B cell (primary cell): ENCODE results near the gene MAN2A2.

Source experiments
- EZH2 ChIP-seq: IDR thresholded peaks from 2 replicates; pipeline ENCODE4 v1.6.1; 2012; ENCODE audit warnings: borderline replicate concordance, low read depth, mild to moderate bottlenecking, moderate library complexity, low read length; ENCODE audit not compliant: insufficient read depth, poor library complexity, severe bottlenecking
- TF ChIP-seq, protein P1 (sequence below): fragments of 200-600 bp; IDR thresholded peaks from one replicate; pipeline ENCODE4 v1.8.0; 2022; ENCODE audit warnings: antibody characterized with exemption, mild to moderate bottlenecking

DNA sequence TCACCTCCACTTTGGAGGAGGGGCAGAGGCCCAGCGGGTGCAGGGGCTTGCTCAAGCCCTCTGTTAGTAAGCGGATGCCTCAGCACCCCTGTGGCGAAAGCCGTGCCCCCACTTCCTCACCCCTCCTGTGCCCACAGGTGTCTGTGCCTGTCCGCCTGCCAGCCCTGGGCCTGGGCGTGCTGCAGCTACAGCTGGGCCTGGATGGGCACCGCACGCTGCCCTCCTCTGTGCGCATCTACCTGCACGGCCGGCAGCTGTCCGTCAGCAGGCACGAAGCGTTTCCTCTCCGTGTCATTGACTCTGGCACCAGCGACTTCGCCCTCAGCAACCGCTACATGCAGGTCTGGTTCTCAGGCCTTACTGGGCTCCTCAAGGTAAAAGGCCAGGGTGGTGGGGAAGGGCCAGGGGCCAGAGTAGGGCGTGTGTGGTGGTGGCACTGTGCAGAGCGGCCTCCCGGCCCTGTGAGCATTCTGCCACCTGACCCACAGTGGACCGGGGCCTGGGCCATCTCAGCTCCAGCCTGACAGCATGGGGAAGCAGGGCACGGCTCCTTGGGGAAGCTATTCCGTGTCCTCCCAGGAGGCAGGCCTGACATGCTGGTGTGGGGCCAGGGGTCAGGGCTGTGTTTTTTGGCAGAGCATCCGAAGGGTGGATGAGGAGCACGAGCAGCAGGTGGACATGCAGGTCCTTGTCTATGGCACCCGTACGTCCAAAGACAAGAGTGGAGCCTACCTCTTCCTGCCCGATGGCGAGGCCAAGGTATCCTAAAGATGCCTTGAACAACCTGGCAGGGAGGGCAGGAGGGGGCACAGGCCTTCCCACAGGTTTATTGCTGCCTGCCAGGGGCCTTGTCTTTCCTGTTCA lies 9.0 kb downstream of the MAN2A2 start:
- TF ChIP-seq EZH2: no peak
- TF ChIP-seq, protein P1, sequence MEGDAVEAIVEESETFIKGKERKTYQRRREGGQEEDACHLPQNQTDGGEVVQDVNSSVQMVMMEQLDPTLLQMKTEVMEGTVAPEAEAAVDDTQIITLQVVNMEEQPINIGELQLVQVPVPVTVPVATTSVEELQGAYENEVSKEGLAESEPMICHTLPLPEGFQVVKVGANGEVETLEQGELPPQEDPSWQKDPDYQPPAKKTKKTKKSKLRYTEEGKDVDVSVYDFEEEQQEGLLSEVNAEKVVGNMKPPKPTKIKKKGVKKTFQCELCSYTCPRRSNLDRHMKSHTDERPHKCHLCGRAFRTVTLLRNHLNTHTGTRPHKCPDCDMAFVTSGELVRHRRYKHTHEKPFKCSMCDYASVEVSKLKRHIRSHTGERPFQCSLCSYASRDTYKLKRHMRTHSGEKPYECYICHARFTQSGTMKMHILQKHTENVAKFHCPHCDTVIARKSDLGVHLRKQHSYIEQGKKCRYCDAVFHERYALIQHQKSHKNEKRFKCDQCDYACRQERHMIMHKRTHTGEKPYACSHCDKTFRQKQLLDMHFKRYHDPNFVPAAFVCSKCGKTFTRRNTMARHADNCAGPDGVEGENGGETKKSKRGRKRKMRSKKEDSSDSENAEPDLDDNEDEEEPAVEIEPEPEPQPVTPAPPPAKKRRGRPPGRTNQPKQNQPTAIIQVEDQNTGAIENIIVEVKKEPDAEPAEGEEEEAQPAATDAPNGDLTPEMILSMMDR: no peak
